Measurements from ENCODE around the gene GLTPD2.

- no peak for TF ChIP-seq CTCF (IDR thresholded peaks at IDR 0.05)
- TF ChIP-seq EZH2 (IDR thresholded peaks at IDR 0.05; ENCODE audit: borderline replicate concordance, insufficient read depth, low read depth, low read length, poor library complexity, severe bottlenecking) = no peak
Observed at GRCh38 chr17:4839221-4839620, 50.5 kb downstream of the GLTPD2 start.
